Choroid plexus epithelial cell (primary cell): Measurements from ENCODE around the gene OR4F17.
"Not testable (repeated sequence)": the region's sequence is repeated elsewhere in the genome, so short reads cannot be mapped to it uniquely, and the experiment has no call there.

Source experiments
- DNase-seq: peaks from one replicate; pipeline ENCODE4 v3.0.0-alpha.2; 2010; ENCODE audit warnings: low read depth
- H3K4me3 ChIP-seq: 2 replicates; pipeline ENCODE4 v1.5.1; 2011; ENCODE audit warnings: low read depth, mild to moderate bottlenecking, control low read depth, low read length, moderate library complexity

OR4F17 gene, protein sequence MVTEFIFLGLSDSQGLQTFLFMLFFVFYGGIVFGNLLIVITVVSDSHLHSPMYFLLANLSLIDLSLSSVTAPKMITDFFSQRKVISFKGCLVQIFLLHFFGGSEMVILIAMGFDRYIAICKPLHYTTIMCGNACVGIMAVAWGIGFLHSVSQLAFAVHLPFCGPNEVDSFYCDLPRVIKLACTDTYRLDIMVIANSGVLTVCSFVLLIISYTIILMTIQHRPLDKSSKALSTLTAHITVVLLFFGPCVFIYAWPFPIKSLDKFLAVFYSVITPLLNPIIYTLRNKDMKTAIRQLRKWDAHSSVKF

DNA sequence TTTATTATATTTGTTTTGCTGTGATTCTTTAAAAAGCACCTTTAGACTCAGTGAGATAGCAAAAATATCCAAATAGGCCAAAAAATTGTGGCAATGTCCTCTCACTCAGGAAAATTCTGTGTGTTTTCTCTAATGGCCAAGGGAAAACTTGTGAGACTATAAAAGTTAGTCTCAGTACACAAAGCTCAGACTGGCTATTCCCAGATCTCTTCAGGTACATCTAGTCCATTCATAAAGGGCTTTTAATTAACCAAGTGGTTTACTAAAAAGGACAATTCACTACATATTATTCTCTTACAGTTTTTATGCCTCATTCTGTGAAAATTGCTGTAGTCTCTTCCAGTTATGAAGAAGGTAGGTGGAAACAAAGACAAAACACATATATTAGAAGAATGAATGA lies at the start of gene OR4F17:
OR4F17 (plus strand) TSS at position 301 of the 400 bp plus-strand sequence. CDS start 3,575 bp downstream, outside the sequence.
- not testable (repeated sequence) for DNase-seq, H3K4me3 ChIP-seq

DNA sequence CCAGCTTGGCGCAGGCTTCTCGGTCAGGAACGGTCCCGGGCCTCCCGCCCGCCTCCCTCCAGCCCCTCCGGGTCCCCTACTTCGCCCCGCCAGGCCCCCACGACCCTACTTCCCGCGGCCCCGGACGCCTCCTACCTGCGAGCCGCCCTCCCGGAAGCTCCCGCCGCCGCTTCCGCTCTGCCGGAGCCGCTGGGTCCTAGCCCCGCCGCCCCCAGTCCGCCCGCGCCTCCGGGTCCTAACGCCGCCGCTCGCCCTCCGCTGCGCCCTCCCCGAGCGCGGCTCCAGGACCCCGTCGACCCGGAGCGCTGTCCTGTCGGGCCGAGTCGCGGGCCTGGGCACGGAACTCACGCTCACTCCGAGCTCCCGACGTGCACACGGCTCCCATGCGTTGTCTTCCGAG lies 36.1 kb upstream of the OR4F17 start:
- not testable (repeated sequence) for H3K4me3 ChIP-seq, DNase-seq

DNA sequence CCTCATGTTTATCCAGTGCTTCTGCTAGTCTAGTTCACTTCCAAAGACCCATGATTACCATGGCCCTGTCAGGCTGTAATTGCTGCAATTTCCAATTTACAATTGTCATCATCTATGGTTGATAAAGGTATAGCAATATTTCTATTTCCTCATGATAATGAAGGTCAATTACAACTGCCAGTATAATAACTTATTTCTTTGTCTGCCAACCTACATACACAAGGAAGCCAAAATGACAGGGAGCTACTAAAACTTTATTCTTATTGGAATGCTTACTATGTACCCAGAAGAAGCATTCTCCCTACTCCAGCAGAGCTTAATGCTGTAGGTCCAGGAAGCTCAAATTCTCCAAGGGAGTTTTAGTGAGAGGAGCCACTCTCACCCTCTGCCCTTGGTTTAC lies 24.0 kb upstream of the OR4F17 start:
- H3K4me3 ChIP-seq, DNase-seq: not testable (repeated sequence)

DNA sequence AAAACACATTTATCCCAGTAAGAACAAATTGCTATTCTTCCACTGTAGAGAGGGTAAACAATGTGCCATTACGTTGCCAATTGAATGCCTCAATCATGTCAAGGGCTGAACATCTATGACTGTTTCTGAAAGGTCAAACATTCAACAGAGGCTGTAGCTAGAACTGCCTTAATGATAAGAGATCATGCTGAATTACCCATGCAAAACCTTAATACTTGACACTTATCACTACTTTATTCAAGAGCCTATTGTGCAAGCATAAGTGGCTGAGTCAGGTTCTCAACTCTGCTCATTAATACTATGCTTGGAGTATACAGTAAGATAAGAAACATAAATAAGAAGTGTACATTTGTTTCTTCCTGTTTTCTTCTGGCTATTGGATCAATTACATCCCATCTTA lies 23.3 kb upstream of the OR4F17 start:
- not testable (repeated sequence) for H3K4me3 ChIP-seq, DNase-seq

DNA sequence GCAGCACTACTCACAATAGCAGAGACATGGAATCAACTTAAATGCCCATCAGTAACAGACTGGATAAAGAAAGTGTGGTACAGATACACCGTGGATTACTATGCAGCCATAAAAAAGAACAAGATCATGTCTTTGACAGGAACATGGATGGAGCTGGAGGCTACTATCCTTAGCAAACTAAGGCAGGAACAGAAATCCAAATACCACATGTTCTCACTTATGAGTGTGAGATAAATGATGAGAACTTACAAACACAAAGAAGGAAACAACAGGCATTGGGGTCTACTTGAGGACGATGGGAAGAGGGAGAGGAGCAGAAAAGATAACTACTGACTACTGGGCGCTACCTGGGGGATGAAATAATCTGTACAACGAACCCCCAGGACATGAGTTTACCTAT lies 16.2 kb upstream of the OR4F17 start:
- not testable (repeated sequence) for DNase-seq, H3K4me3 ChIP-seq

DNA sequence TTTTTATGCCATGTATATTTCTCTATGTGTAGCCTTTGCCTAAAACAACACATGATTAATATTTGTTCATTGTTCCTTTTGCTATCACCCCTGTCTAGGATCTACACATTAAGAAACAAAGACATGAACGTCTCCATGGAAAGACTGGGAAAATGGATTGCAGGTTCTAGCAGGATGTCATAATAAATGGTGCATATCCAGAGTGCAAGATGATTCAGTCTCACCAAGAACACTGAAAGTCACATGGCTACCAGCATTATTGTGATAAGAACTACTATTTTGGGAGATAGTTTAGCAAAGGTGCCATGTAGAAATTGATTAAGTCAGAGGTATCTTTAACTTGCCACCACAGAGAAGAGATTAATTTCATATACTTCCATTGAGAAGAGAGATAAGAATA lies 12.1 kb upstream of the OR4F17 start:
- H3K4me3 ChIP-seq, DNase-seq: not testable (repeated sequence)

DNA sequence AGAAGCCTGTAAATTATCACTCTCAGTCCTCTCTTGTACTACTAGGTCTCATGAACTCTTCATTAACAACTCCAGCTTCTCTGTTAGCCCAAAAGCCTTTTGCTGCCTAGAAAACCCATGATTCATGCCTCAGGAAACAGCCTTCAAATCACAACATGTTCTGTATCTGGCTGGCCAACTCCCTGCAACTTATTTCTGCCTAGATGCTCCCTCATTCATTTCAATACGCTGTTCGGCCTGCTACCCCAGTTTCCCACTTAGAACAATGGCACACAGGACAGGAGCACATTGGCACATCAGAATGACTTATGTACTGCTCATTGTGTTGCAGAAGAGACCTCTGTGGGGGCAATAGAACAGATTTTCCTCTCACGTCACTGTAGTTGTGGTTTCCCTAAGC lies 9.3 kb upstream of the OR4F17 start:
- not testable (repeated sequence) for H3K4me3 ChIP-seq, DNase-seq

DNA sequence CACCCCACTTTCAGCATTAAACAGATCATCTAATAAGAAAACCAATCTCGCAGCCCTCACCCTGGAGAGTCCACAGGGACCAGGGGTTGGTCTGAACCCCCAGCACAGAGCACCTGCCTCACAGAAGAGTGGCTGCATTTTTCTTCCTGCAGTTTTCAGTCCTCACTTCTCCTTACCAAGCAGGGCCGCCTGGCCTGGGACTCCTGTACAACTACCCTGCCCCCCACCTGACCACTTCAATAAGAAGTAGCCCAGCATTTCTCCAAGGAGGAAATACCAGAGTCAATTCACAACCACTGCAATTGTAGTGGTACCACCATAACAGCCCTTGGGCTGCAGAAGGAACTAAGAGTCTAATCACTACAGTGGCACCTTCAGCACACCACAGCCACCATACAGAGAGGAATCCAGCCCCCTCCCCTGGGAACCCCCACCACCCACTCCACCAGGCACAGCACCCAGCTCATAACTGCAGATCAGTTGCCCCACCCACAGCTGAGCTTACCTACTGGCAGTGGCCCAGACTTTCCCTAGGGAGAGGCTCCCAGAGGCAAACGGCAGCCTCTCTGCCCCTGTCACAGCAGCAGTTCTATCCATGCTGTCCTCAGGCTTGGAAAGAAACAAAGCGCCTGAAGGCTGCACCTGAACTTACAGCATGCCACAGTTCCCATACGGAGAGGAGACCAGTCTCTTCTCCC lies 13.7 kb downstream of the OR4F17 start:
- DNase-seq, H3K4me3 ChIP-seq: not testable (repeated sequence)
